ENCODE results near the gene PSME1.

Gene PSME1

GRCh38 chr14:24093207-24093900, 42.6 kb upstream of the PSME1 start:
- peak overlapping the region in 1 of 2 donors; percentile 64 for H3K4me3 ChIP-seq (replicated peaks in 1 of 2; ENCODE audit: low read depth in 2 of 2, low read length in 2 of 2)

GRCh38 chr14:24093901-24094840, 41.8 kb upstream of the PSME1 start, which contains the start of gene PCK2:
PCK2 (plus strand) TSS chr14:24094311; CDS start chr14:24094406, 95 bp downstream.
- TF ChIP-seq, protein P1, sequence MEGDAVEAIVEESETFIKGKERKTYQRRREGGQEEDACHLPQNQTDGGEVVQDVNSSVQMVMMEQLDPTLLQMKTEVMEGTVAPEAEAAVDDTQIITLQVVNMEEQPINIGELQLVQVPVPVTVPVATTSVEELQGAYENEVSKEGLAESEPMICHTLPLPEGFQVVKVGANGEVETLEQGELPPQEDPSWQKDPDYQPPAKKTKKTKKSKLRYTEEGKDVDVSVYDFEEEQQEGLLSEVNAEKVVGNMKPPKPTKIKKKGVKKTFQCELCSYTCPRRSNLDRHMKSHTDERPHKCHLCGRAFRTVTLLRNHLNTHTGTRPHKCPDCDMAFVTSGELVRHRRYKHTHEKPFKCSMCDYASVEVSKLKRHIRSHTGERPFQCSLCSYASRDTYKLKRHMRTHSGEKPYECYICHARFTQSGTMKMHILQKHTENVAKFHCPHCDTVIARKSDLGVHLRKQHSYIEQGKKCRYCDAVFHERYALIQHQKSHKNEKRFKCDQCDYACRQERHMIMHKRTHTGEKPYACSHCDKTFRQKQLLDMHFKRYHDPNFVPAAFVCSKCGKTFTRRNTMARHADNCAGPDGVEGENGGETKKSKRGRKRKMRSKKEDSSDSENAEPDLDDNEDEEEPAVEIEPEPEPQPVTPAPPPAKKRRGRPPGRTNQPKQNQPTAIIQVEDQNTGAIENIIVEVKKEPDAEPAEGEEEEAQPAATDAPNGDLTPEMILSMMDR (IDR thresholded peaks at IDR 0.05; ENCODE audit: low read depth, low read length), result no peak
- peak; percentile 88 to 91 for DNase-seq (ENCODE audit: low read depth in 2 of 2)
- peak within 1 kb of the TSS; percentile 64 to 84 for H3K4me3 ChIP-seq (replicated peaks in 1 of 2; ENCODE audit: low read depth in 2 of 2, low read length in 2 of 2)

More at GRCh38 chr14:24093207-24093900, 42.6 kb upstream of the PSME1 start:
- DNase-seq (ENCODE audit: low read depth in 2 of 2), result no peak
- TF ChIP-seq, protein P1 (IDR thresholded peaks at IDR 0.05; ENCODE audit: low read depth, low read length), result no peak

DNA sequence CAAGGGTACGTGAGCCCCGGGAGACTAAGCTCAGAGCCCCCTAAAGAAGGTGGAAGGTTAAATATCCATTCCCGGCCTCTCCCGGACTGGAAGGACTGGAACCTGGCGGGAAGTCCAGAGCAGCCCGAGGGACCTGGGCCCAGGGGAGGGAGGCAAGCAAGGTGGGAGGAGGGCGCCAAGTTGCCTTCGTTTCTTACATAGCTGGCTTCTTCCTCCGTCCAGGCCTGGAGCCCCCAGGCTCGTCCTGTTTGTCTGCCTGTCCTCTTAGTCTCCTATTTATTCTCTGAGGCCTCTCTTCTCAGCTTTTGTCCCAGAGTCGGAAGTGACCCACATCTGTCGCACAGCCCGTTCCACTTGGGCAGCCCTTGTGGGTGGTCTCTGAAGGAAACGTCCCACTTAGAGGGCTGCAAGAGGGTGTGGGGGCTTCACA, 41.1 kb upstream of the PSME1 start:
- TF ChIP-seq, protein P1 (IDR thresholded peaks at IDR 0.05; ENCODE audit: low read depth, low read length), result no peak
- peak overlapping the region; percentile 64 to 84 for H3K4me3 ChIP-seq (replicated peaks in 1 of 2; ENCODE audit: low read depth in 2 of 2, low read length in 2 of 2)
- peak; percentile 8 to 14 for DNase-seq (ENCODE audit: low read depth in 2 of 2)

DNA sequence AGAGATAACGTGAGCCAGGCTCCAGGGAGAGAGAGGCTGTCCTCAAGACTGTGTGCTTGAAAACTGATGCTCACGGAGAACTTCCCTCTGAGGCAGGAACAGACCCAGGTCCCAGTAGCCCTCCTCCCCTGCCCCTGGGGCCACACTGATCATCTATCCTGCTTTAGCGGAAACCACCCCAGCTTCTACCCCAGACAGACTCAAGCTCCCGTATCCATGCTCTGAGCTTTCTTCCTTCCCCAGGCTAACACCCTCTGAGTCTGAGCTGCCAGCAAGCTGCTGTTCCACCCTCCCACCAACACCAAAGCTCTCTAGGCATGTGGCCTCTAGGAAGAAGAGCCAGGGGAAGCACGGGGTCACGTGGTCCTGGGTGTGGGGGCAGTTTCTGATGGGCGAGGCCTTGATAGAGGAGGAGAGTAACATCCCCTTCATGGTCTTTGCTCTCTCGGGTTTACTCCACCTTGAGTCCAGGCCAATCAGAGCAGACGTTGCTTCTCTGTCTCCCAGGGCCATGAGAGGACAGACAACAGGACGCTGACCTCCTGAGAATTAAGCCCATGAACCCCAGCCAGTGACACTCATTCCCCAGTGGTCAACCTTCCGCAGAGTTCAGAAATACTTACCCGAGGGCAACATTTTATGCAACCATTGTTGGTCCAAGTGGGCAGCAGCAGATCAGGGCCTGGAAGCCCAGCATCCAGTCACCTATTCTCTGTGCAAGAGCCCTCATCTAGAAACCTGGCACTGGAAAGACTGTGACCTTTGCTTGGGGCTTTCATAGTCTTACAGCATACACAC, 40.5 kb upstream of the PSME1 start:
- peak overlapping the region; percentile 64 to 84 for H3K4me3 ChIP-seq (replicated peaks in 1 of 2; ENCODE audit: low read depth in 2 of 2, low read length in 2 of 2)
- DNase-seq (ENCODE audit: low read depth in 2 of 2), result peak; percentile 24 to 46
- TF ChIP-seq, protein P1 (IDR thresholded peaks at IDR 0.05; ENCODE audit: low read depth, low read length), result no peak

GRCh38 chr14:24096545-24097181, 39.3 kb upstream of the PSME1 start:
- TF ChIP-seq, protein P1 (IDR thresholded peaks at IDR 0.05; ENCODE audit: low read depth, low read length), result no peak

More at GRCh38 chr14:24096545-24097181, 39.3 kb upstream of the PSME1 start:
- no peak overlapping the region for H3K4me3 ChIP-seq (replicated peaks in 1 of 2; ENCODE audit: low read depth in 2 of 2, low read length in 2 of 2)
- DNase-seq (ENCODE audit: low read depth in 2 of 2), result no peak
